MM.1S (cell line): ENCODE data around the gene FBXO48.

Source experiments
- DNase-seq: peaks from one replicate; pipeline ENCODE4 v3.0.0-alpha.2; 2015
- H2AFZ ChIP-seq: fragments of 300-600 bp; sonication (generic); 2 replicates; pipeline ENCODE4 v1.6.0; 2016; ENCODE audit warnings: antibody characterized with exemption, low read length
- H3F3A ChIP-seq: fragments of 300-600 bp; sonication (generic); 2 replicates; pipeline ENCODE4 v1.6.1; 2016; ENCODE audit warnings: mild to moderate bottlenecking, antibody characterized with exemption, low read length, moderate library complexity, mixed read lengths; ENCODE audit not compliant: insufficient read depth
- H3K27ac ChIP-seq: fragments of 300-600 bp; sonication (generic); 2 replicates; pipeline ENCODE4 v1.5.1; 2016; ENCODE audit warnings: mild to moderate bottlenecking, low read length
- H3K27me3 ChIP-seq: fragments of 300-600 bp; sonication (generic); replicated peaks from 2 replicates; pipeline ENCODE4 v1.6.0; 2016; ENCODE audit warnings: low read length; ENCODE audit not compliant: insufficient read depth
- H3K36me3 ChIP-seq: fragments of 300-600 bp; sonication (generic); replicated peaks from 2 replicates; pipeline ENCODE4 v1.6.1; 2016; ENCODE audit warnings: mild to moderate bottlenecking, low read length, mixed read lengths; ENCODE audit not compliant: insufficient read depth
- H3K4me1 ChIP-seq: fragments of 300-600 bp; sonication (generic); 2 replicates; pipeline ENCODE4 v1.6.1; 2016; ENCODE audit warnings: low read length, mixed read lengths
- H3K4me2 ChIP-seq: fragments of 300-600 bp; sonication (generic); 2 replicates; pipeline ENCODE4 v1.6.0; 2016; ENCODE audit warnings: low read depth, low read length
- H3K4me3 ChIP-seq: fragments of 300-600 bp; sonication (generic); 2 replicates; pipeline ENCODE4 v1.5.1; 2016; ENCODE audit warnings: low read length, mixed read lengths
- H3K79me2 ChIP-seq: fragments of 300-600 bp; sonication (generic); 2 replicates; pipeline ENCODE4 v1.6.1; 2016; ENCODE audit warnings: mixed run types, low read length, mixed read lengths
- H3K9ac ChIP-seq: fragments of 300-600 bp; sonication (generic); 2 replicates; pipeline ENCODE4 v1.6.1; 2016; ENCODE audit warnings: low read length, mixed read lengths
- H3K9me2 ChIP-seq: fragments of 300-600 bp; sonication (generic); replicated peaks from 2 replicates; pipeline ENCODE4 v1.6.1; 2016; ENCODE audit warnings: mild to moderate bottlenecking, low read length, mixed read lengths; ENCODE audit not compliant: insufficient read depth
- H3K9me3 ChIP-seq: fragments of 300-600 bp; sonication (generic); replicated peaks from 2 replicates; pipeline ENCODE4 v1.6.1; 2016; ENCODE audit warnings: mild to moderate bottlenecking, low read length, mixed read lengths; ENCODE audit not compliant: insufficient read depth
- H4K20me1 ChIP-seq: fragments of 300-600 bp; sonication (generic); 2 replicates; pipeline ENCODE4 v1.6.1; 2016; ENCODE audit warnings: mild to moderate bottlenecking, low read length, moderate library complexity, mixed read lengths; ENCODE audit not compliant: insufficient read depth
- CTCF ChIP-seq: fragments of 300-600 bp; sonication (generic); IDR thresholded peaks from 2 replicates; pipeline ENCODE4 v1.5.1; 2016; ENCODE audit warnings: antibody characterized with exemption, low read length, mixed read lengths
- EZH2 ChIP-seq: fragments of 300-600 bp; sonication (generic); optimal IDR thresholded peaks from 2 replicates; pipeline ENCODE3; 2017; ENCODE audit warnings: low read depth, mild to moderate bottlenecking, antibody characterized with exemption, low read length, mixed read lengths
- EZH2phosphoT487 ChIP-seq: fragments of 300-600 bp; sonication (generic); IDR thresholded peaks from 2 replicates; pipeline ENCODE4 v1.6.1; 2018; ENCODE audit warnings: antibody characterized with exemption, low read length

The FBXO48 gene

GRCh38 chr2:68423966-68424650 is 43.0 kb downstream of the FBXO48 start:
- H3K4me2 ChIP-seq, result peak overlapping the region; percentile 65
- peaks cover 26% of the 10 kb centered on the region for H3F3A ChIP-seq
- H3K27me3 ChIP-seq, result no peaks in the 10 kb centered on the region
- no peaks in the 10 kb centered on the region for H3K9me3 ChIP-seq
- H3K9ac ChIP-seq, result 0 out of 2 replicates have a peak overlapping the region, but pooled peaks have one; percentile 5
- peaks cover 66% of the 10 kb centered on the region for H3K4me1 ChIP-seq
- no peaks in the 10 kb centered on the region for H4K20me1 ChIP-seq
- H3K36me3 ChIP-seq, result no peaks in the 10 kb centered on the region
- TF ChIP-seq CTCF (no peak), EZH2 (no peak), EZH2phosphoT487 (no peak)
- H3K27ac ChIP-seq, result peak overlapping the region; percentile 48; the same call in 1 of the 2 replicates
- no peaks in the 10 kb centered on the region for H3K9me2 ChIP-seq
- 0 out of 2 replicates have a peak overlapping the region, but pooled peaks have one; percentile 11 for H2AFZ ChIP-seq
- no peaks in the 10 kb centered on the region for H3K79me2 ChIP-seq
- no peak overlapping the region for H3K4me3 ChIP-seq
- peak; percentile 60 for DNase-seq

- H3F3A ChIP-seq, result peaks cover 13% of the 10 kb centered on the region
- no peak overlapping the region for H3K9ac ChIP-seq
- no peak overlapping the region for H3K4me2 ChIP-seq
- H3K36me3 ChIP-seq, result no peaks in the 10 kb centered on the region
- no peak for DNase-seq
- no peaks in the 10 kb centered on the region for H3K79me2 ChIP-seq
- TF ChIP-seq CTCF (no peak), EZH2 (no peak), EZH2phosphoT487 (no peak)
- H4K20me1 ChIP-seq, result no peaks in the 10 kb centered on the region
- no peaks in the 10 kb centered on the region for H3K27me3 ChIP-seq
- H3K9me3 ChIP-seq, result no peaks in the 10 kb centered on the region
- H3K27ac ChIP-seq, result no peak overlapping the region
- peaks cover 50% of the 10 kb centered on the region for H3K4me1 ChIP-seq
- no peaks in the 10 kb centered on the region for H3K9me2 ChIP-seq
- no peak overlapping the region for H3K4me3 ChIP-seq
- no peak overlapping the region for H2AFZ ChIP-seq
Measured at GRCh38 chr2:68420254-68420910, 46.7 kb downstream of the FBXO48 start.

- H3K27ac ChIP-seq, result no peak overlapping the region
- no peak overlapping the region for H3K4me3 ChIP-seq
- H3K27me3 ChIP-seq, result no peaks in the 10 kb centered on the region
- peak overlapping the region; percentile 7; the same call in 1 of the 2 replicates for H2AFZ ChIP-seq
- H3K4me2 ChIP-seq, result no peak overlapping the region
- H3K36me3 ChIP-seq, result no peaks in the 10 kb centered on the region
- TF ChIP-seq EZH2 (no peak), CTCF (peak; percentile 13; the same call in 1 of the 2 replicates), EZH2phosphoT487 (no peak)
- H4K20me1 ChIP-seq, result no peaks in the 10 kb centered on the region
- H3K4me1 ChIP-seq, result peaks cover 35% of the 10 kb centered on the region
- peaks cover 4% of the 10 kb centered on the region; the same call in 1 of the 2 replicates for H3F3A ChIP-seq
- H3K9me2 ChIP-seq, result no peaks in the 10 kb centered on the region
- no peak for DNase-seq
- H3K79me2 ChIP-seq, result no peaks in the 10 kb centered on the region
- no peaks in the 10 kb centered on the region for H3K9me3 ChIP-seq
- H3K9ac ChIP-seq, result no peak overlapping the region
Measured at GRCh38 chr2:68418855-68419254, 48.2 kb downstream of the FBXO48 start.
